ENCODE measurements around the gene NPEPL1. TPM values are rescaled to one million over a fixed set of nuclear protein-coding genes. Genes with fewer than 3 reads are reported as not detected.

NPEPL1 gene
- total and polyA plus RNA-seq, 10 of the 15 experiments (the other 5 are each of a cell fraction or from before 2014, with no cell fraction given) = 0.08 to 21.3 (median 10.2) TPM

DNA sequence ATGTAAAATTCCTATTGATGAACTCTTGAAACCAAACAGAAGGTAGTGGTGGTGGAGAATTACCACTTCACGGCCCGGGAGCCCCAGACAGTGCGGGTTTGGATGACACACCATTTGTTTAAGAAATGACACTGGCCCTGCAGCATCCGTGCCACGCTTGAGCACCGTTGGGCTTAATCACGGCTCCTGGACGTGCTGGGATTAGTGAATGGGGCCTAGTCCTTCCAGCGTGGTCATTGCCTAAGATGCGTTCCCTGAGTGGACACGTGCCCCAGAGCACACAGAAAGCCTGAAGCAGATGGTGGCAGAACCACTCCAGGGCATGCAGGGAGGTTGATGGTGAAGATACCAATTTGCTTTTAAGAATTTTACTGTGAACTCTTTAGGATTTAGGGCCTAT is 27.0 kb upstream of the NPEPL1 start (continued):
- TF ChIP-seq RBBP5 (conservative IDR thresholded peaks at IDR 0.05) = no peak

DNA sequence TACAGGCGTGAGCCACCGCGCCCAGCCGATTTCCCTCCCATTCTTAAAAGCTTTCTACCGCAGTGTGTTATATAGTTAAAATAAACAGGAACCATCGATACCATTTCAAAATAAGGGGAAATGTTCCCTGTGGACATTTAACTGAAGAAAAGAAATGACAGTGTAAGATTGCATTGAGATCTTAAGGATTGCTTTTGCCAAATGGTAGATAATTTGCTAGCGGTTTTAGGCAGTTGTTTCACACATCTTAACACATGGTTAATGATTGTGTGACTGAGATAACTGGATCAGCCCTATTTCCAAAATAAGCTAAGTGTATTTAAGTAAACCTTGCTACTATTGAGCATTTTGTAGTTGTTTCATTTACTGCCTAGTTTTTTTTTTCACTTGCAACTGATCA is 25.9 kb upstream of the NPEPL1 start:
- peaks cover 11 to 16% of the 10 kb centered on the region in 2 experiments for H3K36me3 ChIP-seq (ENCODE audit: control insufficient read depth in 2 of 2, insufficient read depth in 2 of 2, low read length in 1 of 2)
- ChIA-PET CTCF (interaction anchor here (0.6 to 2.0 kb wide), 5 partner anchors 8 to 185 kb away, joined by 3 to 11 read pairs (median 4); no protein-coding TSS in a partner anchor), SMC1A (ENCODE audit: uncharacterized antibody, unreplicated experiment) (interaction anchor here (1.1 to 2.3 kb wide), 3 partner anchors 9 to 374 kb away, joined by 3 to 17 read pairs (median 6); no protein-coding TSS in a partner anchor), POLR2A (interaction anchor here (1.0 to 1.2 kb wide), 2 partner anchors 10 to 11 kb away, joined by 3 to 6 read pairs; no protein-coding TSS in a partner anchor), RAD21 (ENCODE audit: unreplicated experiment) (interaction anchor here (0.9 to 1.9 kb wide), 2 partner anchors 10 to 15 kb away, joined by 3 to 10 read pairs; partner anchors contain the start of gene STX16)
- no peaks in the 10 kb centered on the region for H3K27me3 ChIP-seq (replicated peaks in 1 of 2; ENCODE audit: control insufficient read depth in 2 of 2, insufficient read depth in 2 of 2, low read length in 1 of 2)
- no peak overlapping the region for H3K4me2 ChIP-seq (ENCODE audit: control insufficient read depth, insufficient read depth)
- H3K4me3 ChIP-seq = no peak overlapping the region
- H3K9me3 ChIP-seq (replicated peaks; ENCODE audit: control insufficient read depth, insufficient read depth, low read length) = no peaks in the 10 kb centered on the region
- TF ChIP-seq, protein P1, sequence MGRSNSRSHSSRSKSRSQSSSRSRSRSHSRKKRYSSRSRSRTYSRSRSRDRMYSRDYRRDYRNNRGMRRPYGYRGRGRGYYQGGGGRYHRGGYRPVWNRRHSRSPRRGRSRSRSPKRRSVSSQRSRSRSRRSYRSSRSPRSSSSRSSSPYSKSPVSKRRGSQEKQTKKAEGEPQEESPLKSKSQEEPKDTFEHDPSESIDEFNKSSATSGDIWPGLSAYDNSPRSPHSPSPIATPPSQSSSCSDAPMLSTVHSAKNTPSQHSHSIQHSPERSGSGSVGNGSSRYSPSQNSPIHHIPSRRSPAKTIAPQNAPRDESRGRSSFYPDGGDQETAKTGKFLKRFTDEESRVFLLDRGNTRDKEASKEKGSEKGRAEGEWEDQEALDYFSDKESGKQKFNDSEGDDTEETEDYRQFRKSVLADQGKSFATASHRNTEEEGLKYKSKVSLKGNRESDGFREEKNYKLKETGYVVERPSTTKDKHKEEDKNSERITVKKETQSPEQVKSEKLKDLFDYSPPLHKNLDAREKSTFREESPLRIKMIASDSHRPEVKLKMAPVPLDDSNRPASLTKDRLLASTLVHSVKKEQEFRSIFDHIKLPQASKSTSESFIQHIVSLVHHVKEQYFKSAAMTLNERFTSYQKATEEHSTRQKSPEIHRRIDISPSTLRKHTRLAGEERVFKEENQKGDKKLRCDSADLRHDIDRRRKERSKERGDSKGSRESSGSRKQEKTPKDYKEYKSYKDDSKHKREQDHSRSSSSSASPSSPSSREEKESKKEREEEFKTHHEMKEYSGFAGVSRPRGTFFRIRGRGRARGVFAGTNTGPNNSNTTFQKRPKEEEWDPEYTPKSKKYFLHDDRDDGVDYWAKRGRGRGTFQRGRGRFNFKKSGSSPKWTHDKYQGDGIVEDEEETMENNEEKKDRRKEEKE (IDR thresholded peaks at IDR 0.05) = no peak
- TF ChIP-seq RBBP5 (conservative IDR thresholded peaks at IDR 0.05) (no peak), ZNF217 (IDR thresholded peaks at IDR 0.05) (no peak), MYC (IDR thresholded peaks at IDR 0.05; ENCODE audit: insufficient read depth, insufficient read length, insufficient replicate concordance, low read length, severe bottlenecking) (no peak), TBL1XR1 (IDR thresholded peaks at IDR 0.05; ENCODE audit: low read depth, low read length) (no peak), POLR2AphosphoS2 (IDR thresholded peaks at IDR 0.05; ENCODE audit: low read depth, low read length) (no peak), SPI1 (IDR thresholded peaks at IDR 0.05; ENCODE audit: borderline replicate concordance, insufficient read depth, low read depth, low read length) (no peak), CBFB (IDR thresholded peaks at IDR 0.05; ENCODE audit: low read depth) (no peak), SRF (IDR thresholded peaks at IDR 0.05; ENCODE audit: low read depth in 2 of 2, low read length in 2 of 2) (no peak), E2F4 (IDR thresholded peaks at IDR 0.05; ENCODE audit: low read depth, low read length) (no peak), RB1 (IDR thresholded peaks at IDR 0.05; ENCODE audit: borderline replicate concordance) (no peak), PAX5 (IDR thresholded peaks at IDR 0.05; ENCODE audit: borderline replicate concordance, low read depth, low read length) (no peak), EP300 (IDR thresholded peaks at IDR 0.05; ENCODE audit: borderline replicate concordance in 1 of 2, control insufficient read depth in 1 of 2, low read depth in 2 of 2, low read length in 2 of 2) (no peak), STAT3 (IDR thresholded peaks at IDR 0.05; ENCODE audit: low read depth, low read length) (no peak), NBN (IDR thresholded peaks at IDR 0.05) (no peak)
- TF ChIP-seq, protein P2, sequence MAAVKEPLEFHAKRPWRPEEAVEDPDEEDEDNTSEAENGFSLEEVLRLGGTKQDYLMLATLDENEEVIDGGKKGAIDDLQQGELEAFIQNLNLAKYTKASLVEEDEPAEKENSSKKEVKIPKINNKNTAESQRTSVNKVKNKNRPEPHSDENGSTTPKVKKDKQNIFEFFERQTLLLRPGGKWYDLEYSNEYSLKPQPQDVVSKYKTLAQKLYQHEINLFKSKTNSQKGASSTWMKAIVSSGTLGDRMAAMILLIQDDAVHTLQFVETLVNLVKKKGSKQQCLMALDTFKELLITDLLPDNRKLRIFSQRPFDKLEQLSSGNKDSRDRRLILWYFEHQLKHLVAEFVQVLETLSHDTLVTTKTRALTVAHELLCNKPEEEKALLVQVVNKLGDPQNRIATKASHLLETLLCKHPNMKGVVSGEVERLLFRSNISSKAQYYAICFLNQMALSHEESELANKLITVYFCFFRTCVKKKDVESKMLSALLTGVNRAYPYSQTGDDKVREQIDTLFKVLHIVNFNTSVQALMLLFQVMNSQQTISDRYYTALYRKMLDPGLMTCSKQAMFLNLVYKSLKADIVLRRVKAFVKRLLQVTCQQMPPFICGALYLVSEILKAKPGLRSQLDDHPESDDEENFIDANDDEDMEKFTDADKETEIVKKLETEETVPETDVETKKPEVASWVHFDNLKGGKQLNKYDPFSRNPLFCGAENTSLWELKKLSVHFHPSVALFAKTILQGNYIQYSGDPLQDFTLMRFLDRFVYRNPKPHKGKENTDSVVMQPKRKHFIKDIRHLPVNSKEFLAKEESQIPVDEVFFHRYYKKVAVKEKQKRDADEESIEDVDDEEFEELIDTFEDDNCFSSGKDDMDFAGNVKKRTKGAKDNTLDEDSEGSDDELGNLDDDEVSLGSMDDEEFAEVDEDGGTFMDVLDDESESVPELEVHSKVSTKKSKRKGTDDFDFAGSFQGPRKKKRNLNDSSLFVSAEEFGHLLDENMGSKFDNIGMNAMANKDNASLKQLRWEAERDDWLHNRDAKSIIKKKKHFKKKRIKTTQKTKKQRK (IDR thresholded peaks at IDR 0.05; ENCODE audit: low read depth, low read length) = no peak
- peaks cover 18% of the 10 kb centered on the region for H3K79me2 ChIP-seq (ENCODE audit: control insufficient read depth, insufficient read depth, low read length)
- H4K20me1 ChIP-seq (ENCODE audit: control insufficient read depth, insufficient read depth) = peaks cover 9% of the 10 kb centered on the region
- peaks cover 8% of the 10 kb centered on the region for H3K4me1 ChIP-seq (ENCODE audit: control insufficient read depth, insufficient read depth, low read length)
- no TSS peak for BruUV-seq (replicated peaks)
- H3K9ac ChIP-seq (ENCODE audit: control insufficient read depth, insufficient read depth, low read length) = no peak overlapping the region
- ATAC-seq (no peak), FAIRE-seq (no peak), DNase-seq (ENCODE audit: low read depth, low spot score) (no peak)
- intact Hi-C loops (cut with micrococcal nuclease; ENCODE audit: unreplicated experiment) = no loop called here
- H3K27ac ChIP-seq (ENCODE audit: control insufficient read depth, insufficient read depth) = no peak overlapping the region
- in situ Hi-C loops (cut with MboI) = loop anchor here (25.0 kb wide), 1 partner anchor 1279 kb away; the partner anchor contains the start of gene RBM38
- no peak overlapping the region for H2AFZ ChIP-seq (ENCODE audit: control insufficient read depth, low read depth, low read length)
- 99% methylated on average over 7 of the region's 7 CpGs for WGBS (ENCODE audit: insufficient coverage, insufficient replicate concordance, low lambda C conversion rate, missing lambda C conversion rate)

All from GM12878 (cell line).